ENCODE results near the gene LRRC17.

DNA sequence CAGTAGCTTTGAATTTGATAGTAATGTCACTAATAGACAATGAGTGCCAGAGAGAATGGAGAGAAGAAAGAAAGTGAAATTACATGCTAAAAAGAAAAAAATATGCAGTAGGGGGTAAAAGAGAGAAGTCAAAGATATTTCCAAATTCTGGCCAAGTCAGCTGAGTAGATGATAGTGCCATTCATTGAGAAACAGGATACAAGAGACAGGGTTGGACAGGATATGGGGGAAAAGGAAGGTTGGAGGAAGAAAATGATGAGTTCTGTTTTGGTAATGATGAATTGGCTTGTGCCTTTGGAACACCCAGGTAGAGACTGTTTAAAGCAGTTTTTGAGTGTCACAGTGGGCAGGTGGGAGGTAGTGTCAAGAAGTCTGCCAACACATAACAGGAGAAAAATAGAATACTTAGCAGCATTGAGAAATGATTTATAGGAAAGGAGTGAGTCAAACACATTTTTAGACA is 78.3 kb downstream of the LRRC17 start:
- TF ChIP-seq, protein P1, sequence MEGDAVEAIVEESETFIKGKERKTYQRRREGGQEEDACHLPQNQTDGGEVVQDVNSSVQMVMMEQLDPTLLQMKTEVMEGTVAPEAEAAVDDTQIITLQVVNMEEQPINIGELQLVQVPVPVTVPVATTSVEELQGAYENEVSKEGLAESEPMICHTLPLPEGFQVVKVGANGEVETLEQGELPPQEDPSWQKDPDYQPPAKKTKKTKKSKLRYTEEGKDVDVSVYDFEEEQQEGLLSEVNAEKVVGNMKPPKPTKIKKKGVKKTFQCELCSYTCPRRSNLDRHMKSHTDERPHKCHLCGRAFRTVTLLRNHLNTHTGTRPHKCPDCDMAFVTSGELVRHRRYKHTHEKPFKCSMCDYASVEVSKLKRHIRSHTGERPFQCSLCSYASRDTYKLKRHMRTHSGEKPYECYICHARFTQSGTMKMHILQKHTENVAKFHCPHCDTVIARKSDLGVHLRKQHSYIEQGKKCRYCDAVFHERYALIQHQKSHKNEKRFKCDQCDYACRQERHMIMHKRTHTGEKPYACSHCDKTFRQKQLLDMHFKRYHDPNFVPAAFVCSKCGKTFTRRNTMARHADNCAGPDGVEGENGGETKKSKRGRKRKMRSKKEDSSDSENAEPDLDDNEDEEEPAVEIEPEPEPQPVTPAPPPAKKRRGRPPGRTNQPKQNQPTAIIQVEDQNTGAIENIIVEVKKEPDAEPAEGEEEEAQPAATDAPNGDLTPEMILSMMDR (IDR thresholded peaks at IDR 0.05): no peak
- TF ChIP-seq POLR2A (IDR thresholded peaks at IDR 0.05): no peak

Data from right lobe of liver (tissue), 4 donors.